Measurements from ENCODE around the gene TCEA2.
A peak's percentile ranks its signal among the peaks of the same experiment; 100 is the strongest.

The TCEA2 gene

DNA sequence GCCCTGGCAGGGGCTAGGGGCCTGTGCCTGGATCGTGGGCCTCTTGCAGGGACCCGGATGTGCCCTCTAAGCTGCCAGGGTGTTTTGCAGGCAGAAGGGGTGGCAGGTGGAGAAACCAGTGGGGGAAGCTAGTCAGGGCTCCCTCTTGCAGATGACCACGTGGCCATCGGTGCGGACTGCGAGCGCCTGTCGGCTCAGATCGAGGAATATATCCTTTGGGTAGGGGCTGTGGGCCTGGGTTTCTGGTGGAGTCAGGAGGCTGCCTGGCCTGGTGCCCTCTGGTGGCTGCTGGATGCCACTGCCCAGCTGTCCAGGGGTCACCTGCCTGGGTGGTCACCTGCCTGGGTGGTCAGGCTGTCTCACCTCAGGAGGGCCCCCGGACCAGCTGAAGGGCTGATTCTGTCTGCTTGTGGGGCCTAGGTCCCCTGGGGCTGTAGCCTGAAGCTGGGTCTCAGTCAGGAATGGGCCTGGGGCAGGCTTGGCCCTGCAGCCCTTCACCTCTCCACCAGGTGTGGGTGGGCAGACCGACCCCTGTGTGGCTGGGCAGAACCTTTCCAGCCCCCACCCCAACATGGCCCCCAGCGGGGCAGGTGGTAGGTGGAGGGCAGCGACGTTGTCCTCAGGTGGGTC lies 6.7 kb downstream of the TCEA2 start:
- no peak overlapping the region for H3K4me3 ChIP-seq (replicated peaks; ENCODE audit: low read depth, low read length)
- no peak for DNase-seq (ENCODE audit: extremely low read depth, insufficient read length)
- H3K27me3 ChIP-seq (replicated peaks; ENCODE audit: control insufficient read depth, insufficient read depth, low read length): no peaks in the 10 kb centered on the region
- TF ChIP-seq, protein P1, sequence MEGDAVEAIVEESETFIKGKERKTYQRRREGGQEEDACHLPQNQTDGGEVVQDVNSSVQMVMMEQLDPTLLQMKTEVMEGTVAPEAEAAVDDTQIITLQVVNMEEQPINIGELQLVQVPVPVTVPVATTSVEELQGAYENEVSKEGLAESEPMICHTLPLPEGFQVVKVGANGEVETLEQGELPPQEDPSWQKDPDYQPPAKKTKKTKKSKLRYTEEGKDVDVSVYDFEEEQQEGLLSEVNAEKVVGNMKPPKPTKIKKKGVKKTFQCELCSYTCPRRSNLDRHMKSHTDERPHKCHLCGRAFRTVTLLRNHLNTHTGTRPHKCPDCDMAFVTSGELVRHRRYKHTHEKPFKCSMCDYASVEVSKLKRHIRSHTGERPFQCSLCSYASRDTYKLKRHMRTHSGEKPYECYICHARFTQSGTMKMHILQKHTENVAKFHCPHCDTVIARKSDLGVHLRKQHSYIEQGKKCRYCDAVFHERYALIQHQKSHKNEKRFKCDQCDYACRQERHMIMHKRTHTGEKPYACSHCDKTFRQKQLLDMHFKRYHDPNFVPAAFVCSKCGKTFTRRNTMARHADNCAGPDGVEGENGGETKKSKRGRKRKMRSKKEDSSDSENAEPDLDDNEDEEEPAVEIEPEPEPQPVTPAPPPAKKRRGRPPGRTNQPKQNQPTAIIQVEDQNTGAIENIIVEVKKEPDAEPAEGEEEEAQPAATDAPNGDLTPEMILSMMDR (IDR thresholded peaks at IDR 0.05; ENCODE audit: insufficient read depth, low read length, poor library complexity, severe bottlenecking): peak; percentile 85
- H3K36me3 ChIP-seq (ENCODE audit: control insufficient read depth, insufficient read depth, low read length): peaks cover 18% of the 10 kb centered on the region

DNA sequence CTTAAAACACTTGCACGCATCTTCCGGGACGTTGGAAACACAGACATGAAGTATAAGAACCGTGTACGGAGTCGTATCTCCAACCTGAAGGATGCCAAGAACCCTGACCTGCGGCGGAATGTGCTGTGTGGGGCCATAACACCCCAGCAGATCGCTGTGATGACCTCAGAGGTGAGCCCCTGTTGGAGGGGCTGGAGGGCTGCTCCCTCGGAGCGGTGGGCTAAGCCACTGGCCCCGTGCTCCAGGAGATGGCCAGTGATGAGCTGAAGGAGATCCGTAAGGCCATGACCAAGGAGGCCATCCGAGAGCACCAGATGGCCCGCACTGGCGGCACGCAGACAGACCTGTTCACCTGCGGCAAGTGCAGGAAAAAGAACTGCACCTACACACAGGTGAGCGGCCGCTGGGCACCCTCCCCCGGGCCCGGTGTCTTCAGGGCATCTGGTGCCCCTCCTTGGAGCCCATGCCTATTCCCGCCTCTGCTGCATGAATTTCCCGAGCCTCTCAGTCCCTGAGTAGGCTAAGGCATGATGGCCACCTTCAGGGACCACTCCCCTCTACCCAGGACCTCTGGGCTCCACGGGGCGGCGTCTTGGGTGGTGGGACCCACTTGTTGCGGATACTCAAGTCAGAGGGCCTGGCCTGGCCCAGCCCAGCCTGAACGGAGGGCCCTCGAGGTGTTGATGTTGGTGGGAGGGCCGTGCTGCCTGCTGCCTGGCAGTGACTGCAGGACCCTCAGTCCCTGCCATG lies 7.4 kb downstream of the TCEA2 start:
- Histone ChIP-seq H3K4me3 (replicated peaks; ENCODE audit: low read depth, low read length) (no peak overlapping the region), H3K36me3 (ENCODE audit: control insufficient read depth, insufficient read depth, low read length) (peaks cover 22% of the 10 kb centered on the region), H3K27me3 (replicated peaks; ENCODE audit: control insufficient read depth, insufficient read depth, low read length) (no peaks in the 10 kb centered on the region)
- TF ChIP-seq, protein P1 (IDR thresholded peaks at IDR 0.05; ENCODE audit: insufficient read depth, low read length, poor library complexity, severe bottlenecking): no peak
- DNase-seq (ENCODE audit: extremely low read depth, insufficient read length): no peak

DNA sequence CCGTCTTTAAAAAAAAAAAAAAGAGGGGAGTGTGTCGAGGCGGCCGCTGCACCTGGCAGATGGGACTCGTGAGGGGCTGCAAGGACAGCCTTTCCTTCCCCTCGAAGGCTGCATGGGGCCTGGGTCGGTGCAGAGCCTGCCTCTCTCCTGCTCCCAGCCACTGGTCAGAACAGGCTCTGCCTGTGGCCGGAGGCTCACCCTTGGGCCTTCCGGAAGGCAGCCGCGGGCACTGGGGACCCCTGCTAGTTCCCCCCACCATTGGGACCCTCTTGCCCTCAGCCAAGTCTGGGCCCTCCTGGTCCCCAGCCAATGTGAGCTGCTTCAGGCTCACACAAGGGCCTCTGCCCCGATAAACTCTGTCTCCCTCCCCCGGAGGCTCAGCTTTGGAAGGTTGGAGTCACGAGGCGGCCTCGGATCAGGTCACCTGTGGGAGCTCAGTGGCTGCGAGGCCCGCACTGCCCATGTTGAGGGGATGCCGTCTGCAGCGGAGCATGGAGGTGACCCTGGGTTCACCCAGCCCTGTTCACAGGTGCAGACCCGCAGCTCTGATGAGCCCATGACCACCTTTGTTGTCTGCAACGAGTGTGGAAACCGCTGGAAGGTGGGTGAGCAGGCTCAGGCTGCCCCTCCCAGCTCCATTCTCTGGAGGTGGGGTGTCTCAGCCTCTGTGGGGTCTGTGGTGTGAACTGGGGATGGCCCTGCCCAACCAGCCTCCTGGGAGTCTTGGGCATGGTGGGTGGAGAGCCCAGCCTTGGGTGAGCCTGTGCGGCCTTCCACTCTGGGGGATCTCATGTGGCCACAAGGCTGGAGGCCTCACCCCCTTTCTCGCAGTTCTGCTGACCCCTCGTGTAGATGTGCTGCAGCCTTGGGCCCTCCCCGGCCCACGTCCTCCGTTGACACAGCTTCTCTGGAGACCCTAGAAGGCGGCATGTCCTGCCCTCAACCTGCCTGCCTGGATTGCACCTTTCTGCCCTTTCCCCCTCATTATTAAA lies 8.6 kb downstream of the TCEA2 start:
- no peak for DNase-seq (ENCODE audit: extremely low read depth, insufficient read length)
- H3K4me3 ChIP-seq (replicated peaks; ENCODE audit: low read depth, low read length): no peak overlapping the region
- TF ChIP-seq, protein P1 (IDR thresholded peaks at IDR 0.05; ENCODE audit: insufficient read depth, low read length, poor library complexity, severe bottlenecking): no peak
- peaks cover 27% of the 10 kb centered on the region for H3K36me3 ChIP-seq (ENCODE audit: control insufficient read depth, insufficient read depth, low read length)
- H3K27me3 ChIP-seq (replicated peaks; ENCODE audit: control insufficient read depth, insufficient read depth, low read length): no peaks in the 10 kb centered on the region

DNA sequence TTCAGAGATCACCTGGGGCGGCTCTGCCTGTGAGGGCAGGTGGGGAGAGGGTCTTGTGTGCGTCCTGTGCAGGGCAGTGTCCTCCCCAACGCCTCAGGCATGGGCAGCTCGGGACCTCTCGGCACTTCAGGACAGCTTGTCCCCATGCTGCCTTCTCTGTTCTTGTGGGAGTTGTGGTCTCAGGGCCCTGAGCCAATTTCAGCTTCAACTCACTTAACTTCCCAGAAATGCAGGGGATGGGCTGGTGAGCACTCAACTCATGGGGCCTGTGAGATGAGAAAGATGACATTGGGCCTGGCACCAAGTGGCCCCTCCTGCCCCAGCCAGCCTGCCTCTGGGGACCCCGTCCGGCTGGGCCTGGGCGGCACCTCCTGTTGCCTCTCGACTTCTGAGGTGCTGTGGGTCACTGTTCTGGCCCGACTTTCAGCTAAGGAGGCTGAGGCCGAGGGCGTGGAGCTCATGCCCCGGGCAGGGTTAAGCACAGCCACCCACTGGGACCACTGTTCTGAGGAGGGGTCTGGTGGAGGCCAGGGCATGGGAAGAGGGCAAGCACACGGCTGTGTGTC lies 9.6 kb downstream of the TCEA2 start:
- no peaks in the 10 kb centered on the region for H3K27me3 ChIP-seq (replicated peaks; ENCODE audit: control insufficient read depth, insufficient read depth, low read length)
- TF ChIP-seq, protein P1 (IDR thresholded peaks at IDR 0.05; ENCODE audit: insufficient read depth, low read length, poor library complexity, severe bottlenecking): no peak
- no peak overlapping the region for H3K4me3 ChIP-seq (replicated peaks; ENCODE audit: low read depth, low read length)

DNA sequence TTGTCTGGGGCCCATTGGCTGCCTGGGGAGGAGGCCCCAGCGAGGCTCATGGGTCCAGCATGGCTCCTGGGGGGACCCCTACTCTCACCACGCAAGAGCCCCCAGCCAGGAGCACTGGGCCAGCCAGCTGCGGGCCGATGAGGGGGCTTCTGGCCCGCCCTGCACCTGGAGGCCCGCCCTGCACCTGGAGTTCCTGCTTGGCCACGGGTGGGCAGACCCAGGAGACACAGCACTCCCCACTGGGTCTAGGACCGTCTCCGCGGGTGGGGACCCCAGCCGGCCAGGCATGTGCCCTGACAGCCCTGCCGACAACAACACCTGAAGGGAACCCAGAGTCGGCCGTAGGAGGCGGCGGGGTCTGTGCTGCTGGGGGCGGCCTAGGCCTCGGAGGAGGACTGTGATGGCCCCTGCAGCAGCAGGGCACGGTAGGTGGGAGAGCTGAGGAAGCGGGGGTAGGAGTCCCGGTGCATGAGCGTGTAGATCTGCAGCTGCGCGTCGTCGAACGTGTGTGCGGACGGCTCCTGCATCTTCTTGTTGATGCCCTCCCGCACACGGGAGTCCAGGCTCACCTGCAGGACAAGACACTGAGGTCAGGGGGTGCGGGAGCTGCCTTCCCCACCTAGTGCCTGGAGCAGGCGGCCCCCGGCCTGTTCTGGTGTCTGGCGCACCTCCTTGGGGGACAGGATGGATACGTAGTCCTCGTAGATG lies 10.6 kb downstream of the TCEA2 start:
- Histone ChIP-seq H3K36me3 (ENCODE audit: control insufficient read depth, insufficient read depth, low read length) (peaks cover 27% of the 10 kb centered on the region), H3K4me3 (replicated peaks; ENCODE audit: low read depth, low read length) (no peak overlapping the region), H3K27me3 (replicated peaks; ENCODE audit: control insufficient read depth, insufficient read depth, low read length) (no peaks in the 10 kb centered on the region)
- DNase-seq (ENCODE audit: extremely low read depth, insufficient read length): no peak
- TF ChIP-seq, protein P1 (IDR thresholded peaks at IDR 0.05; ENCODE audit: insufficient read depth, low read length, poor library complexity, severe bottlenecking): no peak

More for the DNA sequence above, 9.6 kb downstream of the TCEA2 start:
- peaks cover 27% of the 10 kb centered on the region for H3K36me3 ChIP-seq (ENCODE audit: control insufficient read depth, insufficient read depth, low read length)
- no peak for DNase-seq (ENCODE audit: extremely low read depth, insufficient read length)

Data from GM06990 (cell line).